RKO (cell line): ENCODE measurements around the gene SNRNP70.

ENCODE experiments used
- DNase-seq: peaks from one replicate; pipeline ENCODE4 v3.0.0-alpha.2; 2016; ENCODE audit warnings: low spot score

The SNRNP70 gene

GRCh38 chr19:49064768-49065611 is 20.3 kb upstream of the SNRNP70 start, which contains the start of gene NTF4:
NTF4 (minus strand) TSS chr19:49064818; CDS start chr19:49061997, 2,821 bp downstream.
- no peak for DNase-seq

GRCh38 chr19:49065905-49066512 is 19.2 kb upstream of the SNRNP70 start:
- DNase-seq = no peak

- DNase-seq = no peak
These were observed 17.7 kb upstream of the SNRNP70 start for GRCh38 chr19:49067554-49067953.

GRCh38 chr19:49069026-49069425 is 16.2 kb upstream of the SNRNP70 start:
- DNase-seq = no peak

- DNase-seq = no peak
These were observed 14.8 kb upstream of the SNRNP70 start for GRCh38 chr19:49070416-49070815.

GRCh38 chr19:49071860-49072547 is 13.2 kb upstream of the SNRNP70 start:
- no peak for DNase-seq

- DNase-seq = peak; percentile 44
These were observed 11.5 kb upstream of the SNRNP70 start for GRCh38 chr19:49073514-49074378.

GRCh38 chr19:49074869-49075268 is 10.4 kb upstream of the SNRNP70 start:
- peak; percentile 61 for DNase-seq

- no peak for DNase-seq
These were observed 4.9 kb upstream of the SNRNP70 start for GRCh38 chr19:49080392-49080791.

- no peak for DNase-seq
These were observed 4.0 kb upstream of the SNRNP70 start for GRCh38 chr19:49081273-49081672.

- DNase-seq = no peak
These were observed 838 bp upstream of the SNRNP70 start for GRCh38 chr19:49084206-49085019.

GRCh38 chr19:49085868-49086232 is 599 bp downstream of the SNRNP70 start:
- DNase-seq = no peak

GRCh38 chr19:49086296-49086695 is 1.0 kb downstream of the SNRNP70 start:
- no peak for DNase-seq

GRCh38 chr19:49091391-49092038 is 6.3 kb downstream of the SNRNP70 start:
- DNase-seq = no peak

- no peak for DNase-seq
These were observed 7.4 kb downstream of the SNRNP70 start for GRCh38 chr19:49092686-49093085.

GRCh38 chr19:49094505-49095482 is 9.5 kb downstream of the SNRNP70 start:
- DNase-seq = no peak

GRCh38 chr19:49097453-49098288 is 12.4 kb downstream of the SNRNP70 start:
- peak; percentile 78 for DNase-seq

GRCh38 chr19:49098795-49099194 is 13.5 kb downstream of the SNRNP70 start:
- no peak for DNase-seq
